Type B pancreatic cell (in vitro differentiated cells): ENCODE results near the gene ADAMTSL5. TPM values are rescaled to one million over a fixed set of nuclear protein-coding genes. Genes with fewer than 3 reads are reported as not detected.
"Not testable (repeated sequence)": the region's sequence is repeated elsewhere in the genome, so short reads cannot be mapped to it uniquely, and the experiment has no call there.

ENCODE experiments used
- DNase-seq: peaks from one replicate; pipeline ENCODE4 v3.0.0; 2021; ENCODE audit warnings: mixed read lengths; ENCODE audit not compliant: unreplicated experiment; ENCODE audit errors: extremely low spot score
- H3K27ac Mint-ChIP-seq: 2 replicates; pipeline ENCODE4 v1.8.0; 2021; ENCODE audit warnings: mild to moderate bottlenecking, mixed read lengths
- H3K27me3 Mint-ChIP-seq: 2 replicates; pipeline ENCODE4 v1.8.0; 2021; ENCODE audit warnings: mixed read lengths
- H3K36me3 Mint-ChIP-seq: 2 replicates; pipeline ENCODE4 v1.8.0; 2021; ENCODE audit warnings: mixed read lengths
- H3K4me1 Mint-ChIP-seq: one replicate; pipeline ENCODE4 v1.8.0; 2021; ENCODE audit warnings: mixed read lengths; ENCODE audit not compliant: unreplicated experiment
- H3K4me3 Mint-ChIP-seq: 2 replicates; pipeline ENCODE4 v1.8.0; 2021; ENCODE audit warnings: mild to moderate bottlenecking, mixed read lengths
- H3K9me3 Mint-ChIP-seq: 2 replicates; pipeline ENCODE4 v1.8.0; 2021; ENCODE audit warnings: mixed read lengths
- total RNA-seq: library from RNA; stranded (reverse); gene quantifications from 2 replicates; pipeline ENCODE4 v1.2.1, GENCODE V29; 2021; ENCODE audit warnings: low replicate concordance
- TF ChIP-seq, protein P1 (sequence below): fragments of 200-600 bp; sonication (generic); conservative IDR thresholded peaks from 2 replicates; pipeline ENCODE4 v1.5.0; 2021; ENCODE audit warnings: antibody characterized with exemption, mild to moderate bottlenecking

The ADAMTSL5 gene
- total RNA-seq, 1 donor from 2014 or later = 3.4 TPM

DNA sequence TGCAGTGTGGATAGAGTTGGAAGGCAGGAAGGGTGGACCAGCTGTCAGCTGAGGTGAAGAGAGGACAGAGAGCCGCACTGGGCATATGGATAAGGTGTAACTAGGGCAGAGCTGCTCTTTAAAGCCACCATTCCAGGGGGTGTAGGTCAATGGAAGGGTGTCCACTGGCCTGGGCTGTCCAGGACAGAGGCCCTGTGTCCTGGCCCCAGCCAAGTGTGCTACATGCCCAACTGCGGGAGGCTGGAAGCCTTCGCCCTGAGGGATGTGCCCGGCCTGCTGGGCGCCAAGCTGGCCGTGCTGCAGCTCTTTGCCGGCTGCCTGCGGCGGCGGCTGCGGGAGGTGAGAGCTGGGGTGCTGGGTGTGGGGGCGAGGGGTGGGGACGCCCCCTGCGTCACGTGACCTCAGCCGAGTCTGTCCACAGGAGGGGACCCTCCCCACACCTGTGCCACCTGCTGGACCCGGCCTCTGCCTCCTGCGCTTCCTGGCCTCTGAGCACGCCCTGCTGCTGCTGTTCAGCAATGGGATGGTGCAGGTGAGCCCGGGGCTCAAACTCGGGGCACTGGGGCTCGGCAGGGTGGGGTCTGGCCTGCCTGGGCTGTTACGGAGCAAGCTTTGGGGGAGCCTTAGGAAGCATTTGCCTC is 20.8 kb upstream of the ADAMTSL5 start:
- DNase-seq = no peak
- H3K27me3 Mint-ChIP-seq = peaks cover 12% of the 10 kb centered on the region
- H3K4me1 Mint-ChIP-seq = no peaks in the 10 kb centered on the region
- H3K9me3 Mint-ChIP-seq = no peaks in the 10 kb centered on the region
- TF ChIP-seq, protein P1, sequence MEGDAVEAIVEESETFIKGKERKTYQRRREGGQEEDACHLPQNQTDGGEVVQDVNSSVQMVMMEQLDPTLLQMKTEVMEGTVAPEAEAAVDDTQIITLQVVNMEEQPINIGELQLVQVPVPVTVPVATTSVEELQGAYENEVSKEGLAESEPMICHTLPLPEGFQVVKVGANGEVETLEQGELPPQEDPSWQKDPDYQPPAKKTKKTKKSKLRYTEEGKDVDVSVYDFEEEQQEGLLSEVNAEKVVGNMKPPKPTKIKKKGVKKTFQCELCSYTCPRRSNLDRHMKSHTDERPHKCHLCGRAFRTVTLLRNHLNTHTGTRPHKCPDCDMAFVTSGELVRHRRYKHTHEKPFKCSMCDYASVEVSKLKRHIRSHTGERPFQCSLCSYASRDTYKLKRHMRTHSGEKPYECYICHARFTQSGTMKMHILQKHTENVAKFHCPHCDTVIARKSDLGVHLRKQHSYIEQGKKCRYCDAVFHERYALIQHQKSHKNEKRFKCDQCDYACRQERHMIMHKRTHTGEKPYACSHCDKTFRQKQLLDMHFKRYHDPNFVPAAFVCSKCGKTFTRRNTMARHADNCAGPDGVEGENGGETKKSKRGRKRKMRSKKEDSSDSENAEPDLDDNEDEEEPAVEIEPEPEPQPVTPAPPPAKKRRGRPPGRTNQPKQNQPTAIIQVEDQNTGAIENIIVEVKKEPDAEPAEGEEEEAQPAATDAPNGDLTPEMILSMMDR = no peak
- H3K36me3 Mint-ChIP-seq = no peaks in the 10 kb centered on the region
- no peak overlapping the region for H3K4me3 Mint-ChIP-seq
- H3K27ac Mint-ChIP-seq = no peak overlapping the region

DNA sequence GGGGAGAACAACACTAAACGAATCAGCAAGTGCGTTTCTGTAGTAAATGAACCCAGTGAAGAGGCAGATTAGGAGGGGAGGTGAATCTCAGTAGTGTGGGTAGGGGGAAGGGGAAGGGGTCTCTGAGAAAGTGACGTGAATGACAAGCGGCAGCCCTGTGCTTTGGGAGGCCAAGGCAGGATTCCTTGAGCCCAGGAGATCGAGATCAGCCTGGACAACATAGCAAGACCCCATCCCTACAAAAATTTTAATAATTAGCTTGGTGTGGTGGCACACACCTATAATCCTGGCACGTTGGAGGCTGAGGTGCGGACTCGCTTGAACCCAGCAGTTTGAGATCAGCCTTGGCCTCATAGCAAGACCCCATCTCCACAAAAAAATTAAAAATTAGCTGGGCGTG is 19.2 kb upstream of the ADAMTSL5 start:
- peaks cover 18% of the 10 kb centered on the region for H3K27me3 Mint-ChIP-seq
- DNase-seq = no peak
- H3K36me3 Mint-ChIP-seq = no peaks in the 10 kb centered on the region
- no peaks in the 10 kb centered on the region for H3K4me1 Mint-ChIP-seq
- TF ChIP-seq, protein P1 = no peak
- no peak overlapping the region for H3K4me3 Mint-ChIP-seq
- no peak overlapping the region for H3K27ac Mint-ChIP-seq
- H3K9me3 Mint-ChIP-seq = no peaks in the 10 kb centered on the region

DNA sequence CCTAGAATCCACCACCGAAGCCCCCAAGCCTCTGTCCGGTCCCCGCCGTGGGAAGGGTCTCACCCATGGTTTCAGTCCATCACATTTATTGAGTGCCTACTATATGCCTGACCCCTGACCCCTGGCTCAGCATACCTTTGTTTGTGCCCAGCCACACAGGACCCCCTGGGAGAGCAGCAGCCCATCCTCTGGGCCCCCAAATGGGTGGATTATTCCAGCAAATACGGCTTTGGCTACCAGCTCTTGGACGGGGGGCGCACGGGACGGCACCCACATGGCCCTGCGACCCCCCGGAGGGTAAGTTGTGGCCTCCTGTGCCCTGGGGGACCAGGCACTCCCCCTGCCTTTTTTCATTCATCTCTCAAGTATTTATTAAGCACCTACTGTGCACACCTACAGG is 18.8 kb upstream of the ADAMTSL5 start:
- peaks cover 20% of the 10 kb centered on the region for H3K27me3 Mint-ChIP-seq

DNA sequence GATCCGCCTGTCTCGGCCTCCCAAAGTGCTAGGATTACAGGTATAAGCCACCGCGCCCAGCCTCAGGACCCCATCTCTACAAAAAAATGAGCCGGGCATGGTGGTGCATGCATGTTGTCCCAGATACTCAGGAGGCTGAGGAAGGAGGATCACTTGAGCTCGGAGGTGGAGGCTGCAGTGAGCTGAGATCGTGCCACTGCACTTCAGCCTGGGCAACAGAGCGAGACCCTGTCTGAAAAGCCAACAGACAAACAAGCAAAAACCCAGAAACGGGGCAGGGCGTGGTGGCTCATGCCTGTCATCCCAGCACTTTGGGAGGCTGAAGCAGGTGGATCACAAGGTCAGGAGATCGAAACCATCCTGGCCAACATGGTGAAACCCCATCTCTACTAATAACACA is 18.0 kb upstream of the ADAMTSL5 start:
- not testable (repeated sequence) for H3K27ac Mint-ChIP-seq, H3K9me3 Mint-ChIP-seq, DNase-seq, H3K4me1 Mint-ChIP-seq, H3K36me3 Mint-ChIP-seq, H3K4me3 Mint-ChIP-seq
- H3K27me3 Mint-ChIP-seq = peaks cover 27% of the 10 kb centered on the region

More for the DNA sequence above, 18.8 kb upstream of the ADAMTSL5 start:
- Mint-ChIP-seq H3K4me3 (no peak overlapping the region), H3K36me3 (no peaks in the 10 kb centered on the region), H3K9me3 (no peaks in the 10 kb centered on the region), H3K27ac (no peak overlapping the region), H3K4me1 (no peaks in the 10 kb centered on the region)
- TF ChIP-seq, protein P1 = no peak
- no peak for DNase-seq

DNA sequence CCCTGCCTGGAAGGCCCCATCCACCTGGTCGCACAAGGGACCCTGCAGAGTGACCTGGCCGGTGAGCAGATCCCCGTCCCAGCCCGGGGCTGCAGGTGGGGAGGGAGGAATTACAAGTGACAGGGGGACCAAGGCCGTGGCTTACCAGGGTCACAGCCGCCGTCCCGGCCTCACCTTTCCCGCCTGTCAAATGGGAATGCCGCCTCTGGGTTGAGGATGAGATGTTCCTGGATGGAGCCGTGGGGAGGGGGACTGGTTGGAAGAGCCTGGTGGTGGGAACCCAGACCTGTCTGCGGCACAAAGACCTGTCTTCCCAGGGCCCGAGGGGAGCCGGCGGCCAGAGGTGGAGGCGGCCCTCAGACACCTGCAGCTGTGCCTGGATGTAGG is 16.6 kb upstream of the ADAMTSL5 start:
- peaks cover 36% of the 10 kb centered on the region for H3K27me3 Mint-ChIP-seq
- H3K4me3 Mint-ChIP-seq = no peak overlapping the region
- no peak overlapping the region for H3K27ac Mint-ChIP-seq
- no peaks in the 10 kb centered on the region for H3K4me1 Mint-ChIP-seq
- no peaks in the 10 kb centered on the region for H3K9me3 Mint-ChIP-seq
- H3K36me3 Mint-ChIP-seq = no peaks in the 10 kb centered on the region
- no peak for DNase-seq
- TF ChIP-seq, protein P1 = no peak

DNA sequence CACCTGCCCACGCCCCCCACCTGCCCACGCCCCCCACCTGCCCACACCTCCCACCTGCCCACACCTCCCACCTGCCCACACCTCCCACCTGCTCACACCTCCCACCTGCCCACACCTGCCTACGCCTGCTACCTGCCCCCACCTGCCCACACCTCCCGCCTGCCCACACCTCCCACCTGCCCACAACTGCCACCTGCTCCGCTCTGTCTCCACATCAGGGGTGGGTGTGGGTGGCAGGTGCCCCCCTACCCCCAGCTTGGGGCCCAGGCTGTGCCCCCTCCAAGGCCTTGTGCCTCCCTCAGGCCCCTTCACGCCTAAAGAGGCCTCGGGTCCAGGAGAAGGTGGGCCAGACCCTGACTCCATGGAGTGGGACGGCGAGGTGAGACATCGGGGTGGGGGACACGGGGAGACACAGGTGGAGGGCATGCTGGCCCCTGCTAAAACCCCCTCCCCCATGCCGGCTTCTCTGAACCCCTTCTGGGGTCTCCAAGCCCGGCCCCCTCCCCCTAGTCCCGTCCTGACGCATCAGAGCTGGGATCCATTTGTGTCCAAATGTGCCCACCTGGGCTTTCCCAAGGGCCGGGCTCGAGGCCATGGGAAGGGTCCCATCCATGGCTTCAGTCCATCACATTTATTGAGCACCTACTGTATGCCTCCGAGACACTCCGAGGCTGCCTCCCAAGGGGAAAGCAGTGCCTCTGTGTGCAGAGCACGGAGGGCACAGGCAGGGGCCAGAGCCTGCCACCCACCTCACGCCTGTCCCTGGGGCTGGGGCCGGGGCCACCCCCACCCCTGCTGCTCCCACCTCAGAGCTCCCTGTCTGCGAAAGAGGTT is 16.0 kb upstream of the ADAMTSL5 start:
- Mint-ChIP-seq H3K27ac (no peak overlapping the region), H3K9me3 (no peaks in the 10 kb centered on the region), H3K4me1 (no peaks in the 10 kb centered on the region), H3K36me3 (no peaks in the 10 kb centered on the region), H3K27me3 (peaks cover 38% of the 10 kb centered on the region), H3K4me3 (no peak overlapping the region)
- DNase-seq = no peak
- TF ChIP-seq, protein P1 = no peak
